Astrocyte of the cerebellum (primary cell): ENCODE results near the gene GRAMD2B.

Experiments used
- DNase-seq: peaks from one replicate; pipeline ENCODE4 v3.0.0-alpha.2; 2011; ENCODE audit warnings: low read depth
- H3K4me3 ChIP-seq: 2 replicates; pipeline ENCODE4 v1.5.1; 2011; ENCODE audit warnings: mild to moderate bottlenecking, low read depth, low read length, moderate library complexity
- CTCF ChIP-seq: IDR thresholded peaks from 2 replicates; pipeline ENCODE4 v1.5.1; 2012; ENCODE audit warnings: low read length, low read depth, moderate library complexity, mild to moderate bottlenecking; ENCODE audit errors: missing control alignments
- in situ Hi-C: cut with HindIII; loops from 2 replicates; pipeline ENCODE4 v1.10.0; 2017; ENCODE audit warnings: low sequenced_read_pairs

GRAMD2B gene

GRCh38 chr5:126531543-126532120 lies 108.4 kb downstream of the GRAMD2B start:
- in situ Hi-C loops: loop anchor here (5.0 kb wide), 3 partner anchors 54 to 184 kb away; no protein-coding TSS in a partner anchor
- no peak for TF ChIP-seq CTCF
- no peak for DNase-seq
- H3K4me3 ChIP-seq: no peak overlapping the region

DNA sequence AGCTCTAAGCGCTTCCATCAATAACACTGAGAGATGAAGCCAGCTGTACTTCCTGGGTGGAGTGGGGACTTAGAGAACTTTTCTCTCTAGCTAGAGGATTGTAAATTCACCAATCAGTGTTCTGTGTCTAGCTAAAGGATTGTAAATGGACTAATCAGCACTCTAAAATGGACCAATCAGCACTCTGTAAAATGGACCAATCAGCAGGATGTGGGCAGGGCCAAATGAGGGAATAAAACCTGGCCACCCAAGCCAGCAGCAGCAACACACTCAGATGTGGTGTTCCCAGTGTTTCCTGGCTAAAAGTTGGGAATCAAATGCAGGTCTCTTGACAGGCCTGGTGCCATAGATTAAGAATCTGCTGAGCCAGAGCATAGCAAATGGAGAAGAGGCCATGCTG lies 111.3 kb downstream of the GRAMD2B start:
- no peak for DNase-seq
- TF ChIP-seq CTCF: no peak
- in situ Hi-C loops: loop anchor here (5.0 kb wide), 3 partner anchors 57 to 187 kb away; no protein-coding TSS in a partner anchor

GRCh38 chr5:126535856-126536545 lies 112.8 kb downstream of the GRAMD2B start:
- in situ Hi-C loops: no loop called here
- H3K4me3 ChIP-seq: no peak overlapping the region
- no peak for TF ChIP-seq CTCF
- DNase-seq: no peak

More for the DNA sequence above, 111.3 kb downstream of the GRAMD2B start:
- no peak overlapping the region for H3K4me3 ChIP-seq

DNA sequence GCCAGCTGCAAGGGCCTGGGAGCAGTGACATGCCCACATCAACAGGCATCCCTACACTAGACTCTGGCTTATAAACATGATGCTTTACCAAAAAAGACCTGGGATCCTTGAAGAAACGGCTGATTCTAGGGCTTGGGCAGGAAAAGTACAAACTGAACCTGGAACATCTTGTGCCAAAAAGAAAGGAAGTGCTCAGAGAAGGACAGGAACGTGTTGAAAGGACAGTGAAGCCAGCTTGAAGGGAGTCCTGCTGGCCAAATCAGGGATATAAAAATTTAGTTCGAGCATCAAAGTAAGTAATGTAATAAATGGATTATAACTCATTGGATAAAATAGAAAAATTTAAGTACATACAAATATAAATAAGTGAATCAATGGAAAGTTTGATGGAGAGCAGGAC lies 113.7 kb downstream of the GRAMD2B start:
- no peak overlapping the region for H3K4me3 ChIP-seq
- DNase-seq: no peak
- in situ Hi-C loops: no loop called here
- TF ChIP-seq CTCF: no peak

DNA sequence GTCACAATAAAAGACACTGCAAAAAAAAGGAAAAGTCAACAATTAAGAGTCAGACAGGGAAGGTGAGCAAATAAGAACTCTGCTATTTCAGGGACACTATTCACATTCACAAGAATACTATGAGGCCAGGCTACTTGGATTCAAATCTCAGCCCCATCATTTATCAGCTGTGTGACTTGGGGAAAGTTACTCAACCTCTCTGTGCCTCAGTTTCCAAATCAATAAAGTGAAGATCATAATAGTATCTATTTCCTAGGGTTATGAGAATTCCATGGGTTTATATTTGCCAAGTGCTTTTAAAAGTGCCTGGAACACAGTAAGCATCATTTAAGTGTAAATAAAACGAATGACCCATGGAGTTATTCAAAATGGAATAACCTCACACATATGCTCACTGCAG lies 115.4 kb downstream of the GRAMD2B start:
- in situ Hi-C loops: no loop called here
- H3K4me3 ChIP-seq: no peak overlapping the region
- TF ChIP-seq CTCF: no peak
- no peak for DNase-seq

- DNase-seq: no peak
- no peak overlapping the region for H3K4me3 ChIP-seq
- no peak for TF ChIP-seq CTCF
- in situ Hi-C loops: loop anchor here (5.0 kb wide), 1 partner anchor 52 kb away; no protein-coding TSS in a partner anchor
Measured at GRCh38 chr5:126540631-126541030, 117.4 kb downstream of the GRAMD2B start.
